Left hindlimb (tissue), 1 donor: ENCODE results near the gene HORMAD2.

ENCODE experiments used
- DNase-seq: peaks from one replicate; pipeline ENCODE4 v3.0.0-alpha.2; 2018

HORMAD2 gene

DNA sequence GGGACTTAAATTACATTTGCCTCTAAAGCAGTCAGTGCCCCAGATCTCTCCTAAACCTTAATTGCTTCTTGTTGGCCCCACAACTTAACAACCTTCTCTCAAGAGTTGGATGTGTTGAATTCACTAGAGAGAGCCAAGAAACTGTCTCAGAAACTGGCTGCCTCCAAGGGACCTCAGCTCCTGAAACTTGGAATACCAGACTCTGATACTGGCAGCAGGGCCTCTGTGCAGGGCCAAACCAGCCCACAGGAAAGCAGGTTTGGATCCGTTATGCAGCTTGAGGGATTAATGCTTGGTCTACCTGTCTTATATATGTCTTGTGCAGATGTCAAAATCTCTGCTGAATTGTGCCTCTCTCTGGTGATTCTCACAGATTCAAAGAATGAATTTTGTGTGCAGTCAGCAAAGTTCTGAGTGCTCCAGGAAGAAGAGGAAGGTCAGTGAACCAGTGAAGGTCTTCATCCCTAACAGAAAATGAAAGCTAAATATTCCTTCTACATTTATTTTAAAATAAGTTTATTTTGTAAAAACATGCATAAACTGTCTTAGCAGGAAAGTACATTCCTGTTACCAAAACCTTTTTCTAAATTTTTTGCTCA is 95.5 kb downstream of the HORMAD2 start:
- no peak for DNase-seq

DNA sequence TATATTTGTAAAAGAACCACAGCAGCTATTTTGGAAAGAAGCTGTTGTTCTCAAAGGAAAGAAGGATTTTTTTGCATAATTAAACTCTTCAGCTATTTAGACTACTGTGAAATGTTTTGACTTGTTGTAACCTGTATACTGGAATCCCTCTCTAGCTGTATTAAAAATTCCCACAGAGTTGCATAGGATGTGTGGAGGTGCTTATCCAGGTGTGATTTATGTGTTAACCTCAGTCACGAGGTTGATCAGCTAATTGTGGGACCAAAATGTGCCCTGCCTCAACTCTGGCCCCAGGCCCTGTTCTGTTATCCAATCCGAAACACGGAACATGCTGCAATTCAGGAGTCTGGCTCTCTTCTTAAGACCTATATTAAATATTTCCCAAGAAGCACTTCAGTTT is 96.2 kb downstream of the HORMAD2 start:
- no peak for DNase-seq

DNA sequence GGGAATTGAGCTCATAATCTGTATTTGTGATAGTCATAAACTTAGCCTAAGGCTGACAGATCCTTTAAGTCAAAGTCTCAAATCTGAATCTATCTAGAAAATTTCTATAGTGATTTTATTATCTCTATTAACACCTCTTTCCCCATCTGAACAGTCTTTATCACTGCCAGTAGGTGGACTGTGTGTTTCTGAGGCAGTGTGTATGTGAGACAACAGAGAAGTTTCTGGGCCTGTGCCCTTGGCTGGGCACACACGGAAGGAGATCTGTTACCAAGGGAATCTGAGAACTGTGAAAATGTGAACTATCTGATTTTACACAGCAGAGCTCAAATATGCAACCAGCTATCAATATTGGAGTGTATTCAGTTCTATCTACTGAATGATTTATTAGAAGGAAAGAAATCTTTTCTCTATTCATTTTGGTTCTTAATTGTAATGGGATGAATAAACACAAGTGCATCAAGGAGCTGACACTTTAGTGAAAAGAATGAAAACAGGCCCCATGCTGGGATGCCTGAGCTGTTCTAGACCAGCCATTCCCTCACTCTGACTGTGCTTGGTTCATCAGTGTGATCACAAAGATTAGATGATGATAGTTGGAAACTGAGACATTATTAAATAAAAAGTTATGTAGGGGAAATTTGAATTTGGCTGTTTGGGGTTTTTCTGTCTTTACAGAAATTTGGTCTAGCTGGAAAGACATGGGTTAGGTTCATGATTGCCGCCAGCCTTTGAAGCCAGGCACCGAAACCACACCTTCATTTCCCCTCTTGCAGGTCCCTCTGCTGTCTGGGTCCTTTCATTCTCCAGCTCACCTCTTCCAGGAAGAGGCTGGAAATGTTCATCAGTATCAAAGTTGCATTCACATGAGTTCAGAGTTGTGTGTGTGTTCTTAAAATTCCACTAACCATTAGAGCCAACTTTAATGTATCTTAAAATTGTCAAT is 98.2 kb downstream of the HORMAD2 start:
- DNase-seq: no peak

DNA sequence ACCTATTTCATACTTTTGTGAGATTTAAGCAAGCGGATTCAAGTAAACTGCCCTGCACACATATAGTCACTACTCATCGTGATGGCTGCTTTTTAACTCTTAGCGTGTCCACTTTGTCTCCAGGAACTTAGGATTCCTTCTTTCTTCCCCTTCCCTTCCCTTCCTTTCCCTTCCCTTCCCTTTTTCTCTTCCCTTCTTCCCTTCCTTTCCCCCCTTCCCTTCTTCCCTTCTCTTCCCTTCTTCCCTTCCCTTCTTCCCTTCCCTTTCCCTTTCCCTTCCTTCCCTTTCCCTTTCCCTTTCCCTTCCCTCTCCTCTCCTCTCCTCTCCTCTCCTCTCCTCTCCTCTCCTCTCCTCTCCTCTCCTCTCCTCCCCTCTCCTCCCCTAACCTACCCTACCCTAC is 100.4 kb downstream of the HORMAD2 start:
- DNase-seq: no peak

DNA sequence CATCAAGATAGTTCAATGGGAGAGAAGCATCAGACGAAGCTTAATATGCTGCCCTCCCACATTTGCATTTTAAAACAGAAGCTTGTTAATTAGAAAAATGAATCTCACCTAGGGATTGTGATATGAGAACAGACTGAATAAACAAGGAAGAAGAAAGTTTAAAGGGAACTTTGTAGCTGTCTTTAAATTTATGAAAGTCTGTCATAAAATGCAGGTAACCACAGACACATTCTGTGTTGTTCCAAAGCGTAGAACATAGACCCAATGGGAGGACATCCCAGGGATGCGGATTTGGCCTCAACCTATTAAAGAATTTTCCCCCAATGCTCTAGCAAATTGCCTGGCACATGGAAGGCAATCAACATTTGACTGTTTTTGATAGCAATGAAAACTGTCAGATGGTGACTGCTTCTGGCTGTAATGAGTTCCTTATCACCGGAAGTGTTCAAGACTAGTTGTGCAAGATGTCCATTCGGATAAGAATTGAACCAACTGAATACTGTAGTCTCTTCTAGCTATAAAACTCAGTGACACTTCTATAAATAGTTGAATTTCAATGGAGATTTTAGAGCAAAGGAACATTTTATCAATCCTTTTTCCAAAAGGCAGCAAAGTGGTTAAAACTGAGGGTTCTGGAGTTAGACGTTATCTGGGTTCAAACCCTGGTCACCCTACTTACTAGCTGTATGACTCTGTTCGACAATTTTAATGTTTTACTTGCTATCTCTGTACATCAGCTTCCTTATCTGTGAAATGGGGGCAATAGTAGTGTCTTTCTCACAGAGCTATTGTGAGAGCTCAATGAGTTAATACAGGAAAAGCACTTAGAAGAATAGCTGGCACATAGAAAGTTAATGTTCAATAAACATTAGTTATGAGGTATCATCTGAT is 101.4 kb downstream of the HORMAD2 start:
- no peak for DNase-seq

DNA sequence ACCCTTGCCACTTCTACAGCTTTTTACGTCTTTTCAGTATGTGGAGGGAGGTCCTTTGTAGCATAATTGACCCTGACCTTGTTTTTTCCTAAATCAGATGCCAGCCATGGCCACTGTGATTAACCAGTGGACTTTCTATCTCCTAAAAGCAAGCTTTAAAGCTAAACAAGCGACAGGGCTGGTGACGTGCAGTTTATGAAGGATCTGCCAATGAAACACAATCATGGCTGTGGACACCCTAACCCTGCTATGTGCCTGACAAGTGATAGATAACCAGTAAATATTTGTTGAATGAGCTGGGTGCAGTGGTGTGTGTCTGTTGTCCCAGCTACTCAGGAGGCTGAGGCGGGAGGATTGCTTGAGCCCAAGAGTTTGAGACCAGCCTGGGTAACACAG is 102.1 kb downstream of the HORMAD2 start:
- no peak for DNase-seq

DNA sequence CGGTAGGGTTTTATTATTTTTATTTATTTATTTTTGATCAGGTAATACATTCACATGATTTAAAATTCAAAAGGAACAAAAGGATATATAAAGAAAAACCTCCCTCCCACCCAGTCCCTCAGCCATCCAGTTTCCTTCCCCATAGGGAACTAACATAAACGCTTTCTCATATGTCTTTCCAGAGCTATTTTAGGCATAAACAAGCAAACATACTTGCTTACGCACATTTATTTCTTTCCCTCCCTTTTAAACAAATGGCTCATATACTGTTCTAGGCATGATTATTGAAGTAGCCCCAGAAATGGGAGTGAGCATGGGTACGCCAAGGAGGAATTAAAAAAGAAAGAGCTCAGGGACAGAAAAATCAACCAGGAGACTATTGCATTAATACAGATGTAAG is 102.6 kb downstream of the HORMAD2 start:
- DNase-seq: no peak

DNA sequence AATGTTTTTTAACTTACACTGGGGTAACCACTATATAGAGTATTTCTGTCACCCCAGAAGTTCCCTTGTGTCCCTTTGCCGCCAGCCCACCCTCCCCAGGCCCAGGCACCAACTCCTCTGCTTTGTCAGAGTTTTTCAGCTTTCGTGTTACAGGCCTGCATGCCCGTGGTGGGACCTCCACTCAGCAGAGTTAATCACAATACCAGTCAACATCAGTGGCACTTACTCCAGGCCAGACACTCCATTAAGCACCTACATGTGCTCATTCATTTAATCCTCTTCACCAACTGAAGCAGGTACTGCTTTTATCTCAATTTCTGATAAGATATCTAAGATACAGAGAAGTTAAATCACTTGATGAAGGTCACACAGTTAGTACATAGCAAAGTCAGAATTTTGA is 103.0 kb downstream of the HORMAD2 start:
- DNase-seq: no peak

DNA sequence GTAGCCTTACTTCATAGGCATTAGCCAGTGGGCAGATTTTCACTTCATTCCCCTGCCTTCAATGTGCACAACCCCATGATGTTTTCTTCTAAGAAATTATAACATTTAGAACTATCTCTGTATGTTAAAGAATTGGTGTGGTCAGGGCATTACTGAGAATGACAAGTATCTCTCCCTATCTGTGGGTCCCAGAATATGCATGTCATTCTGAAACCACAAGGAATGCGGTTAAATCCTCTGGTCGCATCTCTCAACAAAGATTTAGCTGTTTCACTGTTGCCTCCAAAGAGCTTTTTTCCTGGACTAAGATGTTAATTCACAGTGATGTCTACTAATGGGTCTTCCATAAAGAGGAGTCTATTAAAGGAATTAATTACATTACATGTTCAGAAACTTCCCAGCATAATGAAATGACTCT is 103.6 kb downstream of the HORMAD2 start:
- no peak for DNase-seq

DNA sequence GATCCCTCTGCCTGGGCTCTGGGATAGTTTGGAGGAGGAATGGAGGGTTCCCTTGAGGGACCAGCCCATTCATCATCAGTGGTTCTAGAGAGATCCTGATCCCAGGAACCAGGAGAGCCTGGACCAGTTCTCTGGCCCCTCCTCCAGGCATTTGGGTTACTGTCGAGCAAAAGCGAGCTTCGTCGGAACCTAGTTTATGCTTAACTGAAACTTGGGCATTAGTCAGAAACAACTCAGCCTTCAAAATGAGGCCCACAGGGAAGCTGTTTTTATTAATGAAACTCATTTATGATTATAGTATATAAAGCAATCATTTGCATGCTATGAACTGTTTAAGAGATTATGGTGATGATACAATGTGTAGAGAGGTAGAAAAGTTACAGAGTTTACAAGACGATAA is 104.9 kb downstream of the HORMAD2 start:
- no peak for DNase-seq

DNA sequence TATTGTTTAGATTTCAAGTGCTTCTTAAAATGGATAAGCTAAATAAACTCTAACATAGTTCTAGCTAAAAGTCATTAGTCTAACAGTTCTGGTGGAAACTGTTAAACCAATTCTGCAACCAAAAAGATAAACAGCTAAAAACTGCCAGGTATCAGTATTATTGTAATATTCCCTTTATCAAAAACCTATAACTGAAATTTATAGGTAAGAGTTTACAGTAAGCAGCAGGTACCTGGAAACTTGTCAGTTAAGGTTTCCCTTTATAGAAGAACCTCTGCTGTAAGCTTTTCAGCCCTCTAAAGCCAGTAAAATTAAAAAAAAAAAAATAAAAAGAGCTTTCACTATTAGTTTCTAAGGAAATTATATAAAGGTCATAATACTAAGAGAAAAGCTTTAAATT is 105.3 kb downstream of the HORMAD2 start:
- DNase-seq: no peak

DNA sequence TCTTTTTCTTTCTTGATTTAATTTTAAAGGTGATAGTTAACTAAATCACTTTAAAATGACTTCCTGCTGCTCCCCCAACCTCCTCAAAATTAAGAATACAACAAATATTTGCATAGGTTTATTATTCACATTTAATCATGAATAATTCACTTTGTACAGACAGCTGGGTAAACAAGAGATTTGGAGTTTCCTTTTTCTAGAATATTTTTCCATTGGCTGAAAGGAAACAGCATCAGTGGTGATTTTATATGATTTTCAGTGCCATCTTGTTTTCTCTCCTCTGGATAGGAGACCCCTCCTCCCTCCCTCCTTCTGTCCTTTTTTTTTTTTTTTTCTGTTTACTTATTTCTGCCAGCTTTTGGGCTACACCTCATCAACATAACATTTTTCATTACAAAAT is 105.8 kb downstream of the HORMAD2 start:
- no peak for DNase-seq

DNA sequence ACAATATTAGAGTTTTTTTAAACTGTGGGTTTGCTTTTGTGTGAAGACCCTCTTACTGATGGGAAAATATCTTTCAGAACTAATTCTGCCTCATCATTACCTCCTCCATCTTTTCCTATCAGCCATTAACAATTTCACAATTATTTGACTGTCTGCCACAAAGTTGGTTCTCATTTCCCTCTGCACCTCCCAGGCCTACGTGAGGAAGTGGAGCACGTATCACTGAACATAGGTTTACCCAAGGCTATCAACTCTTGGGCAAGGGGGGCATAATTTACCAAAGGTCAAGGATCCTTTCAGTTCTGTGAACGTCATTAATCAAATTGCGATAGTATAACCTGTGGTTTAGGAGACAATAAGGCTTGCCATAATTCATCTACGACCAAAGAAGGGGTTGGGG is 106.2 kb downstream of the HORMAD2 start:
- DNase-seq: no peak

DNA sequence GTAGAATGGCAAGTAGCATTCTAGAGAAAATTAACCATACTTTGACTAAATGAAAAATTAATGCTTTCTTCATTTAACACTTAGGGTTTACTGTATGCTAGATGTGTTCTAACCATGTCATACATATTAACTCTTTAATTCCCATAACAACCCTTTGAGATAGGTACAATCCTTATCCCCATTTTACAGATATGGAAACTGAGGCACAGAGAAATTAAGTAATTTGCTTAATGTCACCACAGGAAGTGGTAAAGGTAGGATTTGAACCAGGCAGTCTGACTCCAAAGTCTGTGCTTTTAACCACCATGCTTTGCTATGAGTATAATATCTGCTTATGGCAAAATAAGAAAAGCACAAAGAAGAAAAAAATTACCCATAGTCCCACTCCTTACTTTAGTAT is 106.8 kb downstream of the HORMAD2 start:
- no peak for DNase-seq

DNA sequence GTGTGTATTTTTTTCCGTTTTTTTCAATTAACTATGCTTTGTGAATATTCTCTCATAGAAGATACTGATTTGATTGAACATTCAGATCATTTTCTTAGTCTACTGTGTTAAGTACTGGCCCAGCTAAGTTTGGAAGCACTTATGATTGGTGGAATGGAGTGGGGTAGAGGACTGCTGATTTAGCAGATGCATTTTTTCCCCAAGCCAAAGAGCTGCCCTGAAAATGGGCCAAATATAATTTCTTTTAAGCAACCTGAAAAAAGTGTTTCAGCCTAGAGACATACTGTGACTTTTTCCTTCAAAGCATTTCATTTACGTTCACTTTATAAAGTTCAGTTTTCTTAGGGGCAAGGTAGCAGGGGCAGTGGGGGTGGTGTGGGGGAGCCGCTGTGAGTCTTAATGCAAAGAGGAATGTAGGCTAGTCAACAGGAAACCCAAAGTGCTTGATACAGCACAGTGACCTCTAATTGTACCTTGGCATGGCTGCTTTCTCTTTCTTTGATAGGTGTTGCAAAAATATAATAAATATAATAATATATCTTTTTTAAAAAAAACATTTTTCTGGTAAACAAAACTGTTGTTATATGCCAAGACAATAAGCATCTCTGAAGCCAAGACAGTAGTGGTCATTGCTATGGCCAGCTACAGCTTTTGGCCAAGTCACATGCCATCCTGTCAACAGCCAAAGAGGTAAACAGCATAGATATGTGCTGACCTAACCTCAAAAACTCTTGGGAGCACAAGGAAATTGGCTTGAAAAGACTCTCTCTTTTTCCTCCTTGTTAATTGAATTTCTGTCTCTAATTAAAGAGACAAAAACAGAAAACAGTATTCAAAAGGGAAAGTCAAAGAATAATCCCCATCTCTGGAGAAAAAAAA is 107.5 kb downstream of the HORMAD2 start:
- no peak for DNase-seq

DNA sequence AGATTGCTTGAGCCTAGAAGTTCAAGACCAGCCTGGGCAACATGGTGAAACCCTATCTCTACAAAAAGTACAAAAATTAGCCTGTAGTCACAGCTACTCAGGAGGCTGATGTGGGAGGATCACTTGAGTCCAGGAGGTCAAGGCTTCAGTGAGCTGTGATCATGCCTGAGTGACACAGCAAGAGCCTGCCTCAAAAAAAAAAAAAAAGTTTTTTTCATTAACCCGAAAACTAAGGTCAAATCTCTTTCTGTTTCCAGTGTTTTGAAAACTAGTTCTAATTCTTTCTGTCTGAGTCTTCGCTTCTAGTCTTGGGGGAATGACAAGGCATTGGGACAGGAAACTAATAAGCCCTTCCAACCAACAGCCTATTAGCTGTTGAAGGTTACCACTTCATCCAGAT is 108.6 kb downstream of the HORMAD2 start:
- DNase-seq: no peak

DNA sequence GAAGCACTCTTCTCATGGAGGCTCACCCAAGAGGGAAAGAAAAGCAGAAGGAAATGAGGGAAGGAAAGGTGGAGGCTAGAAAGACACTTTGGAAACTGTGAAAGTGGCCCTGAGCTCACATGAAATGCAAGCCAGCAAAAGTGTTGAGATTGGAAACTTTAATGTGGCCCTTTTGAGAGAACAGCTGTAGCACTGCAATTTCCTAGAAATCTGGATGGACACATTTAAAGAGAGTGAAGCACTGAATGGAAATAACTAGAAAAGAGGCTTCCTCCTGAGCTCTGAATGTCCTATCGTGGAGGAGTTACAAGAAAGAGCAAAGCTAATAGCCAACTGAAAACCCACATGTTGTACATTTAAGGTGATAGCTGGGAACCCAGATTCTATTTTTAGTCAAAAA is 110.3 kb downstream of the HORMAD2 start:
- DNase-seq: no peak

DNA sequence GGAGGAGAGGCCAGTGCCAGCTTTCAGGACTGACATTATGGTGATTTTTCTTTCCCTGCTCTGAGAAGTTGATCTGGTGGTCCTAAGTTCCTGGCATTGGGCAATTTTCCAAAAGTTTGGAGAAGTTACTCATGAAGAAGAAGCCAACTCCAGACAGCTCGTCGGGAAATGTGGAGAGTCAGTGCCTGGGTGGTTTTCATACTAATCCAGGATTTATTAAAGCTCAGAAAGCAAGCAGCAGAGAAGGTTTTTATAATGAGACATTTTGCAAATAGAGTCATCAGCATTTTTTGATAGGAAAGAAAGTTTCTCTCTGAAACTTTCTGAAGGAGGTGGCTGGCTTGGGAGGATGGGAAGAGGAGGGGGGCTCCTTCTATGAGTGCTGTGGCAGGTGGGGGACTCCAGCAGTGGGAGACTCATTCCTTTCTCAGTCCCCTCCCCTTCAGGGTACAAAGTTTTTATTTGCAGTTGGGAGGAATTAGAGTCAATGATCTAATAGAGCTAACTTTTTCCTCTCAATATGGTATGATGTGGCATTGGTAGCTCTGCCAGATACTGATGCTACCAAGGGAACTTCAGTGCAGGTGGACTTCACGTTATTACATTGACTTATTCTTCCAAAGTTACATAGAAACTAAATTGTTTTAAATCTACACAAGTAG is 110.9 kb downstream of the HORMAD2 start:
- no peak for DNase-seq

DNA sequence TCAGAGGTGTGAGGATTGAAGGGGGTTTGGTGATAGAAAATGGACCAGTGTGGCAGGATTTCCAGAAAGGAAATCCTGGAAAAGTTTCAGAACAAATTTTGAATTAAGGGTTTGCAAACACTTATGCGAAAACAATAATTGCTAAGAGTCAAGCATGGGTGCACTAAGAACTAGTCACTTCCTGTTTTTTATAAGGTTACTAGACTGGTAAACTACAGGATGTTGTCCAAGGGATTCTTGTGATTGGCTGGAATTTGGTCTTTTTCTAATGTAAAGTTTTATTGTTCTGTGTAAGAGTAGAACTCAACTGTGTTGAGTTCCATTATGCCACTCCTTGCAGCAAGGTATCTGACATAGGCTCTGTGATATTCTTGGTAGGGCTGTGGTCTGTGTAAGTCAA is 112.2 kb downstream of the HORMAD2 start:
- no peak for DNase-seq

DNA sequence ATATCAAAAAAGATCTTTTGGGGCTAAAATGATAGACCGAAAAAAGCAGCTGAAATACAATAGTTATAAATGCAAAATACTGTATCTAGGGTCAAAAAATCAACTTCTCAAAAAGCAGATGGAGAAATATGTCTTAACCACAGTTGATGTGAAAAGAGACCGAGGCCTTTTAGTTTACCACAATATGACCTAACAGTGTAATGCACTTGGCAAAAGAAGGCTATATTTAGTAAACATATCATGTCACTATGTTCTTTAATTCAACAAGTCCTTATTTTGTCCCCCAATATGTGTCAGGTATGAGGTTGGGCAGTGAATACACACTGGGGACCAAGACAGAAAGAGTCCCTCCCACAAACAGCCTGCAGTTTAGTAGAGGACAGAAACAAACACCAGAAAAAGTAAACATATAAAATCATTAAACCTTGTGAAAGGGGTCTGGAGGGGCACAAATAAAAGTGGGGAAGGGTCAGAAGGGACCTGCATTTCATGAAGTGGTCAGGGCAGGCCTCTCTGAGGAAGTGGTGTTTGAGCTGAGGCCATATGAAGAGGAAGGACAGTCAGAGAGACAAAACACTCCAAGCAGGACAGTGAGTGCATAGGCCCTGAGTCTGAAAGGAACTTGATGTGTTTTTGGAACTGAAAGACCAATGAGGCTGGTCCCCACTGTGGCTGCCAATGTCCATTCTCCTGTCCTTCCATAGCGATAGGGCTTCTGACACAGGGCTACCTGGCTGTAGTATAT is 112.9 kb downstream of the HORMAD2 start:
- no peak for DNase-seq
